Stimulated activated CD4-positive, alpha-beta T cell treated with anti-CD3 and anti-CD28 coated beads, Interleukin-1b, Interleukin-23, amount 100 ng/mL, for 48 hours (primary cell): ENCODE results near the gene SLC39A9.
"Not testable (repeated sequence)": the region's sequence is repeated elsewhere in the genome, so short reads cannot be mapped to it uniquely, and the experiment has no call there.

ENCODE experiments used
- DNase-seq: peaks from one replicate; pipeline ENCODE4 v3.0.0-alpha.2; 2020

The SLC39A9 gene

GRCh38 chr14:69428289-69428998 is 30.0 kb downstream of the SLC39A9 start:
- DNase-seq, result no peak

GRCh38 chr14:69429643-69430042 is 31.2 kb downstream of the SLC39A9 start:
- DNase-seq, result no peak

GRCh38 chr14:69430306-69430939 is 31.9 kb downstream of the SLC39A9 start:
- DNase-seq, result no peak

GRCh38 chr14:69432364-69432763 is 33.9 kb downstream of the SLC39A9 start:
- no peak for DNase-seq

- DNase-seq, result no peak
Measured at GRCh38 chr14:69439521-69440270, 41.2 kb downstream of the SLC39A9 start.

GRCh38 chr14:69441948-69442347 is 43.5 kb downstream of the SLC39A9 start:
- DNase-seq, result no peak

GRCh38 chr14:69443296-69443805 is 44.9 kb downstream of the SLC39A9 start:
- no peak for DNase-seq

- no peak for DNase-seq
Measured at GRCh38 chr14:69449216-69449615, 50.7 kb downstream of the SLC39A9 start.

GRCh38 chr14:69451941-69452340 is 53.4 kb downstream of the SLC39A9 start:
- DNase-seq, result no peak

GRCh38 chr14:69458350-69458749 is 59.9 kb downstream of the SLC39A9 start:
- DNase-seq, result no peak

- DNase-seq, result no peak
Measured at GRCh38 chr14:69459122-69459521, 60.6 kb downstream of the SLC39A9 start.

GRCh38 chr14:69460093-69460701 is 61.7 kb downstream of the SLC39A9 start:
- DNase-seq, result peak; percentile 60

GRCh38 chr14:69464379-69464778 is 65.9 kb downstream of the SLC39A9 start:
- no peak for DNase-seq

- DNase-seq, result no peak
Measured at GRCh38 chr14:69464829-69465228, 66.3 kb downstream of the SLC39A9 start.

GRCh38 chr14:69468949-69469348 is 70.5 kb downstream of the SLC39A9 start:
- DNase-seq, result no peak

- no peak for DNase-seq
Measured at GRCh38 chr14:69471436-69471835, 72.9 kb downstream of the SLC39A9 start.

- DNase-seq, result no peak
Measured at GRCh38 chr14:69471916-69472315, 73.4 kb downstream of the SLC39A9 start.

GRCh38 chr14:69473260-69473659 is 74.8 kb downstream of the SLC39A9 start:
- DNase-seq, result no peak

GRCh38 chr14:69473946-69474345 is 75.5 kb downstream of the SLC39A9 start:
- no peak for DNase-seq

GRCh38 chr14:69475194-69475818 is 76.8 kb downstream of the SLC39A9 start:
- DNase-seq, result no peak

- not testable (repeated sequence) for DNase-seq
Measured at GRCh38 chr14:69476824-69477450, 78.4 kb downstream of the SLC39A9 start.

- not testable (repeated sequence) for DNase-seq
Measured at GRCh38 chr14:69478055-69478454, 79.6 kb downstream of the SLC39A9 start.
